GM20431 (cell line): ENCODE results near the gene VARS2.
"Not testable (repeated sequence)": the region's sequence is repeated elsewhere in the genome, so short reads cannot be mapped to it uniquely, and the experiment has no call there.

Experiments
- in situ Hi-C: fragments of 300-500 bp; cut with MseI, MboI; formaldehyde crosslinking; loops from one replicate; pipeline ENCODE4 v1.15.0; 2020; ENCODE audit warnings: low sequenced_read_pairs; ENCODE audit not compliant: unreplicated experiment

The VARS2 gene

DNA sequence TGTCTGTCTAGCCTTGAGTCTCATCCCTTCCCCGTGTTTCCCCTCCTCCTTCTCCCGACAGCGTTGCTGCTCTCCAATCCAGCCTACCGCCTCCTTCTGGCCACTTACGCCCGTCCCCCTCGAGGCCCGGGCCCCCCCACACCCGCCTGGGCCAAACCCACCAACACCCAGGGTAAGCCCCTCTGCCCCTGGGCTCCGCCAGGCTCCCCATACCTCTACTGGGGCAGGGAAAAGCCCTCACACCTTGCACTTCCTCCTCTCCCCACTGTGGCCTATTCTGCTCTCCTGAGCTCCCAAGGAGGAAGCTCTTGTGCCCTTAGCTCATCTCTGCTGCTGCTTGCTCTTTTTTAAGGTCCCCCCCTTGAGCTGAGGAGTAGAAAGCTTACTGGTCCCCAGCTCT, 18.7 kb upstream of the VARS2 start:
- in situ Hi-C loops: no loop called here

DNA sequence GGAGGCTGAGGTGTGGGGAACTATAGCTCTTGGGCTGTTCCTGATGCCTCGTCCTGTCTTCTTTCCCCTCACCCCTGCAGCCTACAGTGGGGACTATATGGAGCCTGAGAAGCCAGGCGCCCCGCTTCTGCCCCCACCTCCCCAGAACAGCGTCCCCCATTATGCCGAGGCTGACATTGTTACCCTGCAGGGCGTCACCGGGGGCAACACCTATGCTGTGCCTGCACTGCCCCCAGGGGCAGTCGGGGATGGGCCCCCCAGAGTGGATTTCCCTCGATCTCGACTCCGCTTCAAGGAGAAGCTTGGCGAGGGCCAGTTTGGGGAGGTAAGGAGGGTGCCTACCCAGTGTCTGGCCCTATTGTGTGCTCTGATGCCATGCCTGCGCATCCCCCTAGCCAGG, 17.5 kb upstream of the VARS2 start:
- in situ Hi-C loops: no loop called here

DNA sequence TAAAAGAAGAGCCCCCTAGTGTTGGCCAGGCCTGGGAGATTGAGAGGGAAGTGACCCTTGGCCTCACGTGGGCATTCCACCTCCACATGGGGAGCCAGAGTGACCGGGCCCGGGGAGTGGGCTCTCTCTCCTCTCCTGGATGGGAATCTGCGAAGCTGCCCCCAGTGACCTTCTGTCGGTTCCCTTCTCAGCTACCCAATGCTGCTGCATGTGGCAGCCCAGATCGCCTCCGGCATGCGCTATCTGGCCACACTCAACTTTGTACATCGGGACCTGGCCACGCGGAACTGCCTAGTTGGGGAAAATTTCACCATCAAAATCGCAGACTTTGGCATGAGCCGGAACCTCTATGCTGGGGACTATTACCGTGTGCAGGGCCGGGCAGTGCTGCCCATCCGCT, 16.2 kb upstream of the VARS2 start:
- in situ Hi-C loops: no loop called here

DNA sequence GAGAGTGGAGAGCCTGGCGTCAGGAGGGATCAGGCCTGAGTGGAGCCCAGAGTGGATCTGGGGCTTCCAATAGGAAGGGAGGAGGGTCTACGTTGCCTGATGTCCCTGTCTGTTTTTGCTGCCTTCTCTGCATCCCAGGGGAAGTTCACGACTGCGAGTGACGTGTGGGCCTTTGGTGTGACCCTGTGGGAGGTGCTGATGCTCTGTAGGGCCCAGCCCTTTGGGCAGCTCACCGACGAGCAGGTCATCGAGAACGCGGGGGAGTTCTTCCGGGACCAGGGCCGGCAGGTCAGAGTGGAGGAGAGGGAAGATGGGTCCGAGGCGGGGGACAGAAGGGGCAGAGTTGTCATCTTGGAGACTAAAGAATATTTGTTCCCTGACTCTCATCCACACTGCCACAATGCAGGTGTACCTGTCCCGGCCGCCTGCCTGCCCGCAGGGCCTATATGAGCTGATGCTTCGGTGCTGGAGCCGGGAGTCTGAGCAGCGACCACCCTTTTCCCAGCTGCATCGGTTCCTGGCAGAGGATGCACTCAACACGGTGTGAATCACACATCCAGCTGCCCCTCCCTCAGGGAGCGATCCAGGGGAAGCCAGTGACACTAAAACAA, 15.2 kb upstream of the VARS2 start:
- in situ Hi-C loops: no loop called here

GRCh38 chr6:30900863-30901417, 13.1 kb upstream of the VARS2 start:
- in situ Hi-C loops: no loop called here

DNA sequence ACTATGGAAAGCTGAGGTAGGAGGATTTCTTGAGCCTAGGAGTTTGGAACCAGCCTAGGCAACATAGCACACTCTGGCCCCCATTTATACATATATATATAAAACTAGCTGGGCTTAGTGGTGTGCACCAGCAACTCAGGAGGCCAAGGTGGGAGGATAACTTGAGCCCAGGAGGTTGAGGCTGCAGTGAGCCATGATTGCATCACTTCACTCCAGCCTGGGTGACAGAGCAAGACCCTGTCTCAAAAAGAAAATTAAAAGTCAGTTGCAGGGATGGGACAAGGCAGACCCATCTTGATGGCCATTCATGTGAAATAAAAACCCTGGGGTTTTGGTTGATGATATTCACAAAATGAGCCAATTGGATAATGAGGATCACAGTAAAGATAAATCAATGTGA, 12.6 kb upstream of the VARS2 start:
- in situ Hi-C loops: no loop called here

DNA sequence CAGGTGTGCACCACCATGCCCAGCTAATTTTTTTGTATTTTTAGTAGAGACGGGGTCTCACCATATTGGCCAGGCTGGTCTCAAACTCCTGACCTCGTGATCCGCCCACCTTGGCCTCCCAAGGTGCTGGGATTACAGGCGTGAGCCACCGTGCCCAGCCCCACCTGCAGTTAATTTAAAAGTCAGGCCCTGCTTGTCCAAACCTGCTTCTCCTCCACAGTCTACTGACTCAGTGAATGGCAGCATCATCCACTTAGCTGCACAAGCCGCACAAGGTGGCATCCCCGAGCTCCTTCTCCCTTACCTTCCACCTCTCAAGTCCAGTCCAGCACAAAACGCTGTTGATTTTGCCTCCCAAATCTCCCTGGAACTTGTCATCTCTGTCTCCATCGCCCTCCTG, 11.8 kb upstream of the VARS2 start:
- in situ Hi-C loops: not testable (repeated sequence)

DNA sequence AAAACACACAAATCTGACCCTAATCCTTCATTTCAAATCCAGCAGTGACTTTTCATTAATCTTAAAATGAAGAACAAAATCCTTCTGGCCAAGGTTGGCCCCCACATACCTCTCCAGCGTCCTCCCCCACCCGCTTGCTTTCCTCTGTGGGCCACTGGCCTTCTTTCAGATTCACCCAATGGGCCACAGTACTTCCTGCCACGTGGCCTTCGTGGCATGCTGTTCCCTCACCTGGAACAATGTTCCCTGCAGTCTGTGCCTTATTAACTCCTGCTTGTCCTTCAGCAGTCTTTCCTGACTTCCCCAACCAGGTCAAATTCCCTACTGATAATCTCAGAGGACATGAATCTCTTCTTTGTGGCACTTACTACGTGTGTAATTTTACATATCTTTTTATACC, 11.3 kb upstream of the VARS2 start:
- in situ Hi-C loops: no loop called here

DNA sequence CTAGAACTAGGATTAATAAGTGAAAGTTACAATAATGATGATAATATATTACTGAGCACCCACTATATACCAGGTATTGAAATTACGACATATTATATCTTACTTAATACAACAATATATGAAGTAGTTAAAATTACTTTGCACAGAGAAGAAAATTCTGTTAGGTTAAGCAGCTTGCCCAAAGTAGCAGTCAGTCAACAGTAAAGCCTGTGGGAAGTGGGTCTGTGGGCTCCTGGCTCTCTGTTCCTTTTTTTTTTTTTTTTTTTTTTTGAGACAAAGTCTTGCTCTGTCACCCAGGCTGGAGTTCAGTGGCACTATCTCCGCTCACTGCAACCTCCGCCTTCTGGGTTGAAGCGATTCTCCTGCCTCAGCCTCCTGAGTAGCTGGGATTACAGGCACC, 10.8 kb upstream of the VARS2 start:
- in situ Hi-C loops: no loop called here

- in situ Hi-C loops: not testable (repeated sequence)
Measured at GRCh38 chr6:30907290-30907757, 6.7 kb upstream of the VARS2 start.

GRCh38 chr6:30907758-30908591, 6.1 kb upstream of the VARS2 start, which contains the start of gene GTF2H4:
GTF2H4 (plus strand) TSS chr6:30908207.
- in situ Hi-C loops: no loop called here

DNA sequence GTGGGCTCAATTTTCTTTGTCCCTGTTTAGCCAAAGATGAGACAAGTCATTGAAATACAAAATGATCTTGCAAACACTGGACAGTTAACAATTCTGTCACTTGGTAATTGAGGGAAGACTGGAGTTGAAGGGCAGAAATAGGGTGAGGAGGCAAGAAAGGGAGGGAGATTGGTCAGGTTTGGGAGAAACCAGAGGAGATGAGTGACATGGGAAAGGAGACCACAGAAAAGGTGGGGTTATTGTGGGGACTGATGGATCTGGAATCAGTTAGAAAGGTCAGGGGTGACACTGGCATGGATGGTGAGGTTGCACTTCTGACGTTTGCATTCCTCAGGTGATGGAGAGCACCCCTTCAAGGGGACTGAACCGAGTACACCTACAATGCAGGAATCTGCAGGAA, 5.3 kb upstream of the VARS2 start:
- in situ Hi-C loops: no loop called here

DNA sequence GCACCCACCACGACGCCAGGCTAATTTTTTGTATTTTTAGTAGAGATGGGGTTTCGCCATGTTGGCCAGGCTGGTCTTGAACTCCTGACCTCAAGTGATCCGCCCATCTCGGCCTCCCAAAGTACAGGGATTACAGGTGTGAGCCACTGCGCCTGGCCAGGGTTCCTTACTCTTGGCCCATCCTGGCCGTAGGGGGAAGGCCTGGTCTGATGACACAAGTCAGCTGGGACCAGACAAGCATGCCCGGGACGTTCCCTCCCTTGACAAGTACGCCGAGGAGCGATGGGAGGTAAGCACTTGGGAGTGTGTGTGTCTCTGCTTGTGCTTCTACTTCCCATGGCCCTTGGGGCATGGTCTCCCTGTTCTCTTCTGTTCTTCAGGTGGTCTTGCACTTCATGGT, 3.6 kb upstream of the VARS2 start:
- in situ Hi-C loops: not testable (repeated sequence)

DNA sequence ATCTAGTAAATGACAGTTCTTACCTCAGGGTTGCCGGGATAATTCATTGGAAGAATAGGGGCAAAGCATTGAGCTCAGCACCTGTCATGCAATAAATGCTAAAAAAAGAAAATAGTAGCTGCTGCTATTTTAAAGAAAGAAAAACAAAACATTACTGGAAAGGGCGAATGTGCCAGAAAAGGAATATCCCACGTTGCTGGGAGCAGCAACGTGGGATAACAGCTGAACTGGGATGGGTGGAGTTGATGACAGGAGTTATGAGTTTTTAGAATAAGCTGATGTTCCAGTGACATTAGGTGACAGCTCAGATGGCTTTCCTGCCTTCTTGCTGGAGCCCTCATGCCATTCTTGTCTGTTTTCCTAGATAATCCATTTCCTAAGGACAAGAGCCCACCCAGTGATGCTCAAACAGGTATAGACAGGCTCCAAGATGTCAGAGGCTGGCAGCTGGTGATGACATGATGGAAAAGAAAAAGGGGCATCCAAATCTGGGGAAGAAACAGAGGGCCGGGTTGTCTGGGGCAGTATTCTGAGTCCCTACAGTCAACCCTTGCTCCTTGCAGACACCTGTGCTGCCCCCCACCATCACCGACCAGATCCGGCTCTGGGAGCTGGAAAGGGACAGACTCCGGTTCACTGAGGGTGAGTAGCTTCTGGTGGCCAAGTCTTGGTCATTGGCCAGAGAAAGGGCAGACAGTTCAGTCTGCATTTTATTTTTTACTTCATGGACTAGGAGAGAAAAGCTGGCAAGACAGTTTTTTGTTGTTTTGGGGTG, 1.1 kb upstream of the VARS2 start:
- in situ Hi-C loops: no loop called here

GRCh38 chr6:30913721-30914075, 340 bp upstream of the VARS2 start:
- in situ Hi-C loops: no loop called here

GRCh38 chr6:30914854-30915590, 984 bp downstream of the VARS2 start:
- in situ Hi-C loops: no loop called here

DNA sequence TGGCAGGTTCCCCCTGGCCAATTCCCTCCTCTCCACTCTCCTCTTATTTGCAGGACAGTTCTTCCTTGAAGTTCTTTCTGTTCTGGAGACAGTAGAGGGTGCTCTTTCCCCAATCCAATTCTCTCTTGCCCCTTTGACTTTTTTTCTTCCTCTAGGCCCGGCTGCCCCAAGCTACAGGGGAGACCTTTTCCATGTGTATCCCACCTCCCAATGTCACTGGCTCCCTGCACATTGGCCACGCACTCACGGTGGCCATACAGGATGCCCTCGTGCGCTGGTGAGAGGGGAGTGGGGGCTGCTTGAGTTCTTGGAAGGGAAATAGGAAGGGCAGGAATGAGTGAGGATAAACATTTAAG, 1.5 kb downstream of the VARS2 start:
- in situ Hi-C loops: no loop called here

- in situ Hi-C loops: no loop called here
Measured at GRCh38 chr6:30917041-30917440, 3.0 kb downstream of the VARS2 start.

GRCh38 chr6:30917487-30917886, 3.4 kb downstream of the VARS2 start:
- in situ Hi-C loops: no loop called here

- in situ Hi-C loops: no loop called here
Measured at GRCh38 chr6:30918670-30919069, 4.6 kb downstream of the VARS2 start.
